ENCODE data around the gene DGLUCY.
"Not testable (repeated sequence)": the region's sequence is repeated elsewhere in the genome, so short reads cannot be mapped to it uniquely, and the experiment has no call there.

The DGLUCY gene, protein sequence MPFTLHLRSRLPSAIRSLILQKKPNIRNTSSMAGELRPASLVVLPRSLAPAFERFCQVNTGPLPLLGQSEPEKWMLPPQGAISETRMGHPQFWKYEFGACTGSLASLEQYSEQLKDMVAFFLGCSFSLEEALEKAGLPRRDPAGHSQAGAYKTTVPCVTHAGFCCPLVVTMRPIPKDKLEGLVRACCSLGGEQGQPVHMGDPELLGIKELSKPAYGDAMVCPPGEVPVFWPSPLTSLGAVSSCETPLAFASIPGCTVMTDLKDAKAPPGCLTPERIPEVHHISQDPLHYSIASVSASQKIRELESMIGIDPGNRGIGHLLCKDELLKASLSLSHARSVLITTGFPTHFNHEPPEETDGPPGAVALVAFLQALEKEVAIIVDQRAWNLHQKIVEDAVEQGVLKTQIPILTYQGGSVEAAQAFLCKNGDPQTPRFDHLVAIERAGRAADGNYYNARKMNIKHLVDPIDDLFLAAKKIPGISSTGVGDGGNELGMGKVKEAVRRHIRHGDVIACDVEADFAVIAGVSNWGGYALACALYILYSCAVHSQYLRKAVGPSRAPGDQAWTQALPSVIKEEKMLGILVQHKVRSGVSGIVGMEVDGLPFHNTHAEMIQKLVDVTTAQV

DNA sequence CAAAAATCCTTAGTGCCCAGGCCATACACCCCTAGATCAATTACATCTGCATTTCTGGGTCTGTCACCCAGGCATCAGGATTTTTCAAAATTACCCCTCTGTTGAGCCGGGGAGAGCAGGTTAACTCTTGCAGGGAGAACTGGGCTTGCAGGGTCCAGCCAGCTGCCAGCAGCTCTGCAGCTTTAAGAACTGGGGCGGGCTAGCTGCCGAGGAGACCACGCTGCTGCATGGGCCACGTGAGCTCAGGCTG, at the start of gene DGLUCY:
Gene DGLUCY (plus strand): TSS at position 245 of the 250 bp plus-strand sequence. CDS start 46,222 bp downstream, outside the sequence.
- DNase-seq, result peak; percentile 91

DNA sequence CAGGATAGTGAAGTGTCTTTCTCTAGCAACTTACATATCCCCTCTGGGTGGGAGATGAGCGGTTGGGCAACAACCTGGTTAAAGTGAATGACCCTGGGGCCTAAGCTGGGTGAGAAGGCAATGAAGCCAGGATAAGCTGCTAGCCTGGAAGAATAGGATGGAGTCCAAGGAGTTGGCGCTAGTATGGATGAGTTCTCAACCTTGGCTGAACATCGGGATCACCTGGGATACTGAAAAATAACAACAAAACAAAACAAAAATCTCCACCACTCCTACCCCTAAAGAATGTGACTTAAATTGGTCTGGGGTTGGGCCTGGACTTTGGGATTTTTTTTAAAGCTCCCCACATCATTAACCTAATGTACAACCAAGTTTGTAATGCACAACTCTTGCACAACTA, 48.6 kb upstream of the DGLUCY start:
- DNase-seq, result no peak

DNA sequence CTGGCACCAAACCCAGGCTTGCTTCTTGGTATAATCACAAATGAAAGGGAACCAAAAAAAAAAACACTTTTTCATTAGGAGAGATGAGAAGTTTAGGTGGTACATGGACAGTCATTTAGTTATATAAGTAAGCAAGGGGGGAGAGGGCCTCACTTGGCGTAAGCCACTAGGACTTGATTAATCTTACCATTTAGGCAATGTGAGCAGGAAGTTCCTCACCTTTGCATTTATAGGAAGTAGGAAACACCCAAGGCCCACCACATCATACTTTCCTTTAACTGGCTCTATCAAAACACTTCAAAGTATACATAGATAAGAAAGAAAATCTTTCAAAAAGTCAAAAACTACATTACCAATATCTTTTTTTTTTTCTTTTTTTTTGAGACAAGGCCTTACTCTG, 46.7 kb upstream of the DGLUCY start:
- no peak for DNase-seq

DNA sequence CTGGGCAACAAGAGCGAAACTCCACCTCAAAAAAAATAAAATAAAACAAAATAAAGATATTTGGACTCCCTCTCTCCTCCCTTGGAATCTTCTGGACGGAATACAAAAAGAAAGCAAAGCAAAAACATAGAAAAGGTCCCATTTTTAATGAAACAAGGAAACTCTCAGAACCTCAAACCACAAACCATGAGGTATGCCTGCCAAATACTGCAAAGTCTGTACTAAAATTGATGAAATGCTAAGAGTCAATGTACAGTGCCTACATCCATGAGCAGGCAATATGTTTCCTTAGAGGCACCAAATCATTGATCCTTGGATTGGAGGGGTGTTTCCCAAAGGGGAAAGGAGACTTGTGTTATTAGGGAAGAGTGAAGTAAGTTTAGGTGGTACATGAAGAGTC, 45.2 kb upstream of the DGLUCY start:
- no peak for DNase-seq

DNA sequence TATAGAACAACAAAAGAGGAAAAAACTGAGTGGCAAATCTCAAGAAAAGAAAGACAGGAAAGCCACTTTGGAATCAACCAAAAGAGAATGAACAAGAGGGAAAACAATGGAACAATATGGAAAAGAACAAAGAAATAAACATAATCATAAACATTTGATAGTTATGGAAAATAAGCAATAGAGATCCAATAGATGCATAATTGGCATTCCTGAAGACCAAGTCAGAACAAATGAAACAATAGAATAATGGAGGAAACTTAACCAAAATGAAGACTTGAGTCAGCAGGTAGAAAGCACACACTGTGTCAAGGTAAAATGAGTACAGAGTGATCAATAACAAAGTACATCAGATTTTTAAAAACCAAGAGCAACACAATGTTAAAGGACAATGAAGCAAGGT, 43.3 kb upstream of the DGLUCY start:
- DNase-seq, result no peak

DNA sequence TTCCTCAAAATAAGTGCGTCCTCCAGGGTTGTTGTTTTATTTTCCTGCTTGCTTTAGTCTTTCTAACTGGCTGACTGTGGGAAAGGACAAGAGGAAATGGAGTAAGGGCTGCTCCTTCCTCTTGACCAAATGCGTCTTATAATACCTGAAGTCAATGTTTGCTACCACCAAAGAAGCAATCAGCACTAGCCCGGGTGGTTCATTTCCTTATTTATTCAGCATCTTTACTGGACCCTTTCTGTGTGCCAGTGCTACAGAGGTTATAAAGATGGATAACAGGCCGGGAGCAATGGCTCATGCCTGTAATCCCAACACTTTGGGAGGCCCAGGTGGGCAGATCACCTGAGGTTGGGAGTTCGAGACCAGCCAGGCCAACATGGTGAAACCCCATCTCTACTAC, 38.3 kb upstream of the DGLUCY start:
- DNase-seq, result no peak

DNA sequence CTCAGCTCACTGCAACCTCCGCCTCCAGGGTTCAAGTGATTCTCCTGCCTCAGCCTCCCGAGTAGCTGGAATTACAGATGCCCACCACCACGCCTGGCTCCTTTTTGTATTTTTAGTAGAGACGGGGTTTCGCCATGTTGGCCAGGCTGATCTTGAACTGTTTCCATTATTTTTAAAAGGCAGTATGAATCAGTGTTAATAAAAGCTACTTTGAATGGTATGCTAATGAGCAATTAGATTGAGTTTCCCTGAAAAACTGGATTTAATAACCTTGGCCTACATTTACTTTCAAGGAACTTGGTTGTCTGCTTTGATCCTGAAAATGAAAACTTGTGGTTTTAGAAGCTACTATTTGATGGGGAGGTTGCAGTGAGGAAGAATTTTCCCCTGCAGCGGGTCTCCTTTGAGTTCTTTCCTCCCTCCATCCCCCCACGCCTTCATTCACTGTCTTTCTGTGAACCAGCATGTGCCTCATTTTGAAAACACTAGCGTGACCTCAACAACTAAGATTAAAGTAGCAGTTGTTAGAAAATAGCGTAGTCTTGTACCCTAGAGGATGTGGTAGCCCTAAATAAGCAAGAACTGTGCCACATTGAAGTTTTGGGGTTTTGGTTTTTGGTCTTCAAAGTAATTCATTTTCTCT, 35.7 kb upstream of the DGLUCY start:
- no peak for DNase-seq

DNA sequence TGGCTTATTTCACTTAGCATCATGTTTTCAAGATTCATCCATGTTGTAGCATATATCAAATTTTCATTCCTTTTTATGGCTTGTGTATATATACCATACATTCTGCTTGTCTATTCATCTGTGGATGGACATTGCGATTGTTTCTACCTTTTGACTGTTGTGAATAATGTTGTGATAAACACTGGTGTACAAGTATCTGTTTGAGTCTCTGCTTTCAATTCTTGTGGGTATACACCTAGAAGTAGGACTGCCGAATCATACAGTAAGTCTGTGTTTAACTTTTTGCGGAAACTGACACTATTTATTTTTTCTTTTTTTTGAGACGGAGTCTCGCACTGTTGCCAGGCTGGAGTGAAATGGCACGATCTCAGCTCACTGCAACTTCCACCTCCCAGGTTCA, 33.8 kb upstream of the DGLUCY start:
- no peak for DNase-seq

DNA sequence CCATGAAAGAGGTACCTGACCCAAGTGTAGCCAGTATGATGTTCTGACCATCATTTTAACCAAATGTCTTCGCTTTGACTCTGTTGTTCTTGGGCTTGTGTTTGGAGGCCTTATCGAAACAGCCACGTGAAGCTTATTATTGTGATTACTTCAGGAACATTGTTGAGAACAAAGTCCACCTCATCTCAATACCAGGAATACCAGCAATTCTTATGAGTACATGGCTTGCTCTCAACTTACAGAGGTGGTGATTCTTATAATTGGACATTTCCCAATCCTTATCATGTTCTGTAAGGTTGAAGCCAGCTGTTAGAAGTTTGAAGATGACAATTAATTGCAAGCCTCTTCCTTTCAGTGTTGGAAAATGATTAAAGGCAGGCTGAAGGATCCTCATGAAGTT, 31.6 kb upstream of the DGLUCY start:
- DNase-seq, result no peak

DNA sequence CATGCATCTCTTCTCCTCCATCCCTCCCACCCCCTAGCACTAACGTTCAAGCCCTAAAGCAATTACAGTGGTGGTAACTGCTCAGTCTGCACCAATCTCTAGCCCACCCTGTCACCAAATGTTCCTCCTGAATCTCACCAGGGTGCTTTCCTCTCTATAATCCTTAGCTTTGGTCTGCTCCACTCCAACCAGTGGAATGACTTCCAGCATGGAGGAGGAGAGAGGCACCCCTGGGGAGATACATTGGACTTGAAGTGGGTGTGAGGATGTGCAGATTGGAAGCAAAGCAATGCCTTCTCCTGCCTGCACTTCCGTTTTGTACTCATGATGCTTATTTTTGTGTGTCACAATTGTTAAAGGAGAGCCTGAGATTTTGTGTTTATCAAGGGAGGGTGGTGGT, 29.4 kb upstream of the DGLUCY start:
- DNase-seq, result no peak

DNA sequence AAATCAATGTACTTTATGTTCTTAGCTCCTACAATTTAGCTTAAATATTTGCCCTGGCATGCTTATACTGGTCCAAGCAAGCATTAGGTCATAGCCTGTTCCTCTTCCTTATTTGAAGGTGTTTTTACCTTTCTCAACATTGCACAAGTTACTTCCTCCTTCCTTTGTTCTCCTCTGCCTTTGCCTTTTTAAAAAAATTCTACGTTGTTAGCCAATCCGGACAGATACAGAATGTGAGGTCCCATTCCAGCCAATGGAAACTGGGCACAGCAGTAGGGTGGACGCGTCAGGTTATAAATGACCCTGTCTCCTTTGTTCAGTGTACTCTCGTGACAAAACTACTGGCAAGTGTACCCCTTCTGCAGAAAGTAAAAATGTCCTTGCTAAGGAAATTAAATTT, 26.4 kb upstream of the DGLUCY start:
- not testable (repeated sequence) for DNase-seq

DNA sequence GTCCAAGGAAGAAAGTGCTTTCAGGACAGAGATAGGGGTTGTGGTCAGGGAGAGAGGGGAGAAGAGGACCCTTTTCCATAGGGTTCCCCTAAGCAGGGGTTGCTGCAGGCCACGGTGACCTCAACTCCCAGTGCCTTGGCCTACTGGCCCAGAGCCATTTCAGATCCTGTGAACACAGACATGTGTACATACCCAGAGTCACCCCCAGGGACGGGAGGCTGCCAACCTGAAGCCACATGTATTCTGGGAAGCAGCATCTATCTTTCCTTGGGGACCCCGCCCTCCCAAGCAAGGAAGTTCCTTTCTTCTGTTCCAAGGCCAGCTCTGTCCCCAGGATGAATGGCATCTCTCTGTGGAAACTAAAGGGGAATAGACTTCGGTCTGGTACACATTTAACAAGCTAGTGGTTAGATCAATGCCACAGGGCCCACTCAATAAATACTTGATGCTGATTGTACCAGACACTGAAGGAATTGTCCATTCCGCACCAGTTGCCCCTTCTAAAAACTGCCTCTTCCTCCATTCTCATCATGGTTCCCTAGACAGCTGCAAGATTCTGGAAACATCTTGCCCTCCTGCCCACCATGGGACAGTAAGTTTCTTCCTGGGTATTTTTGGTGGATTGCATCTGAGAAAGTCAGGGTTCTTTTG, 25.2 kb upstream of the DGLUCY start:
- DNase-seq, result no peak

DNA sequence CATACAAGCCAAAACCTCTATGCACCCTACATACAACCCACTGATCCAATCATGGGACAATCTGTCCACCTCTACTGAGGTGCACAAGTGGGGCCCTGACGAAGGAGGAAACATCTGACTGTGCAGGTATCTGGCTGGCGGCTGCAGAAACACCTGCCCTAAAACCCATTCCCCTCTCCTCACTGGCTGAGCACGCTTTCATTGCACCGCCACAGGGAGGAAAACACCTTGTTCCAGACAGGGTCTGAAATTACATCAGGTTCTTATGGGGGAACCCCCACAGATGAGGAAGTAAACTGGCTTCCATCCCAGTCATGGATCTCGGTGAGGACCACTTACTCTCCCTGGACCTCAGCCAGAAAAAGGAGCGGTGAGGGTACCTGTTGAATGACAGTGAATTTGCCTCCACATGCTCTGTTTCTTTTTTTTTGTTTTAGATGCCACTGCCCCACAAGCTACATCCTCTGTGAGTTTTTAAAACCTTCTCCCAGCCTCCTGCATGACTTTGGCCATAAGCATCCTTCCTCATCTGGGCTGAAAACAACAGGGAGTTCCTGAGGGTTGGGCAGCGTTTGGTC, 23.8 kb upstream of the DGLUCY start:
- no peak for DNase-seq

DNA sequence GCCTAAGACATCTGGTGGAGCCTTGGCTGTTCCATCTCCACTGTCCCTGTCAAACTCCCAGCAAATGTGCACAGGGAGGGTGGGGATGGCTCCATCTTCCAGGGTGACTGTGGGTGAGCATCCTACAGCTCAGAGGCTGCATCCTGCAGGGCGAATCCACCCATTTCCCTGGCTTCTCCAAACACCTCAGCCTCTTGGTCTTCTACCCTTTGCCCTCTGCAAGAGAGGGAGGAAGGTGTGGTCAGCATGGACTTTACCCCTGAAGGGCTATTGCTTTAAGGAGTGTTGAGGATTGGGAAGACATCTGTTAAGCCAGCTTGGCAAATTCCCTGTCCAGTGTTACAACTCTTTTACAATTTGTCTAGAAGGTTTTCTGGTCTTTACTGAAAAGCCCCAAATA, 23.1 kb upstream of the DGLUCY start:
- DNase-seq, result no peak

DNA sequence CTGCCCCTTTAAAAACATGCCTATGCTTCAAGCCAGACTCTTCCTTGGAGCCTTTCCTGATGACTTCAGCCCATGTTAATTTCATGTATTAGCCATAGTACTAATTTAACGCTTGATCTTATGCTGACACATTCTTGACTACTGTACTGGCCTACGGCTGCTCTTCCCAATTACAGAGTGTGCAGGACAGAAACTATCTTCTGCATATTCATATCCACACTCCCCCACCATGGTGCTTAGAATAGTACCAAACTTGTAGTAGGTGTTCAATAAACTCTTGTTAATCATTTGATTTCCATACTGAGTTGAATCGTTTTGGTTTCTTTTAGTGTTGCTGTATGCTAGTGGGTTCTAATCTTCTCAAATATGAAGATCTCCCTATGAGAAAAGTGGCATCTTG, 21.8 kb upstream of the DGLUCY start:
- no peak for DNase-seq

DNA sequence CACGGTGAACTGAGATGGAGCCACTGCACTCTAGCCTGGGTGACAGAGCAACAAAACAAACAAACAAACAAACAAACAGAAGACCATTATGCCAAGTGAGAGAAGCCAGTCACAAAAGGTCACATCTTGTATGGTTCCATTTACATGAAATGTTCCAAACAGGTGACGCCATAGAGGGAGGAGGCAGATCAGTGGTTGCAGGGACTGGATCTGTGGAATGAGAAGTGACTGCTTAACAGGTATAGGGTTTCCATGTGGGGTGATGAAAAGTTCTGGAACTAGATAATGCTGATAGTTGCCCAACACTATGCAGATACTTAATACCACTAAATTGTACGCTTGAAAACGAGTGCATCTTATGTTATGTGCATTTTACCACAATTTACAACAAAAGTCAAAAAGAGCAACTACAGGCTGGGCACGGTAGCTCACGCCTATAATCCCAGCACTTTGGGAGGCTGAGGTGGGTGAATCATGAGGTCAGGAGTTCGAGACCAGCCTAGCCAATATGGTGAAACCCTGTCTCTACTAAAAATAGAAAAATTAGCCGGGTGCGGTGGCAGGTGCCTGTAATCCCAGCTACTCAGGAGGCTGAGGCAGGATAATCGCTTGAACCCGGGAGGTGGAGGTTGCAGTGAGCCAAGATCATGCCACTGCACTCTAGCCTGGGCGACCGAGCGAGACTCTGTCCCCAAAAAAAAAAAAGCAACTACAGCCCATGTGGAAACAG, 20.0 kb upstream of the DGLUCY start:
- DNase-seq, result not testable (repeated sequence)

DNA sequence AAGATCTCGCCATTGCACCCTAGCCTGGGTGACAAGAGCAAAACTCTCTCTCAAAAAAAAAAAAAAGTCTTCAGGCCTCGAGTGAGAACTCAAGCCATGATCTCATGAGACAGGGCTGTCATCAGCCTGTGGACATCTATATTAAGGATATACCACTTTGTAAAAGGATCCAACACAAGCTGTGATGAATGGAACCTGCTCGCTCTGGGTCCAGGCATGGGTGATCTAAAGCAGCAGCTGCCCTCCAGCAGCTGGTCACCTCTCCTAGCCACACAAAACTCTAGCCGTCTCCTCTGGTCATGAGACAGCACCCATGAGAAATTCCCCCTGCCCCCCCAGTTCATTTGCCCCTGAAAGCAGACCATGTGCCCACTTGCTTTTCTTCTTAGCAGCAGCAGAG, 19.1 kb upstream of the DGLUCY start:
- no peak for DNase-seq

DNA sequence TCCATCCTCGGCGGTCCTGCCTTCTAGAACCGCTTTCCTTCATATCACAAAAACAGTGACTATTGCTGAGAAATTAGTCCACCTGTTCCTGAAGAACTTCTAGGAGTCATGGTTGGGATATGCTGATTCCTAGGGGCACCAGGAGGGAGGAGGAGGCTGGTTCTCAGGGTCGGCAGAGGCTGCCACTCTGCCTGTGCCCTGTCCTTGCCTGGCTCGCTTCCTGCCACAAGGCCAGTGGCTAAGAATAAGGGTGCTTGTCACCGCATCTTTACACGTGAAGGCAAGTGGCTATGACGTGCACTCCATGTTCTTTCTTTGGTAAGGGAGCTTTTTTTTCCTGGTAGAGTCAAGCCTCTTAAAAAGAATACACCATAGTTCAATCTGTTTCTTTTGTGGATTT, 18.7 kb upstream of the DGLUCY start:
- DNase-seq, result no peak

DNA sequence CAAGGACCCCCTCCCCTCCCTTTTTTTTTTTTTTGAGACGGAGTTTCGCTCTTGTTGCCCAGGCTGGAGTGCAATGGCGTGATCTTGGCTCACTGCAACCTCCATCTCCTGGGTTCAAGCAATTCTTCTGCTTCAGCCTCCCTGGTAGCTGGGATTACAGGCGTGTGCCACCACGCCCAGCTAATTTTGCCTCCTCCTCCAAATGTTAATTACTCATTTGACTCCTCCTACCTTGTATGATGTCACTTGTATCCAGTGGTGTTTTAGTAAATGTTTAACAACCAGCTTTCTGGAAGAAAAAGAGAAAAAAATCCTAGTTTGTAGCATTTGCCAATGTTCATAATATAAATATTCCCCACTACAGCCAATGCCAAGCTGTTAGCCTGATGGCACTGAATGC, 16.2 kb upstream of the DGLUCY start:
- not testable (repeated sequence) for DNase-seq

DNA sequence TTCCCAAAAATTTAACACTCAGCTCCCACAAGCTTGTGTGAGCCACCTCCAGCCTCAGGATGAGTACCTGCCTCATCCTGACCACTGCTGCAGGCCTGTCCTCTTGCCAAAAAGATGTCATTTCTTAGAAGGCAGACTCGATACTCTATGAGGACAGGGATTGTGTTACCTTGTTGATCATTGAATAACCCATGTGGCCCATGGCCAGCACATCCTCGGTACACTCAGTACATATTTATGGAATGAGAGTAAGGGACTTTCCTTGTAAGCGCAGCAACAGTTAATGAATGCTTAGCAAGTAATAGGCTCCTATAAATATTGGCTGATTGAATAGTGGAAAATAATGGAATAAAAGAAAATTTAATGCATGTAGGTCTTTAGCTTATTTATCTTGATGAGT, 15.3 kb upstream of the DGLUCY start:
- DNase-seq, result no peak

DNA sequence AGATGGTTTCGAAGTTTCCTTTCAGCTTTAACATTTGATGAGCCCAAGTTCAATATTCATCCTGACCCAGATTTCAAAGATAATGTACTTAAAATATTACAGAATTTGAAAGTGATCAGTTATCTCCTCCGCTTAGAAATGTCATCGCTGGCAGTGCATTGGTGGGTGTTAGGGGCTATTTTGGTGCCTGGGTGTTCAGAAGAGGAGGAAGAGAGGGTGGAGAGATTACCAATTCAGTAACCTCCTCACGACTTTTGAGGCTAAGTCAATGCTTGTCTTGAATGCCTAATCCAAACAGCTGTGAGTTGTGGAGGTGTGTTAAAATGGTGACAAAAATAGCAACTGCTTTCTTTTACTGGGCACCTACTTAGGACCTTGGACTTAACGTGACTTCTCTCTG, 13.8 kb upstream of the DGLUCY start:
- DNase-seq, result no peak

DNA sequence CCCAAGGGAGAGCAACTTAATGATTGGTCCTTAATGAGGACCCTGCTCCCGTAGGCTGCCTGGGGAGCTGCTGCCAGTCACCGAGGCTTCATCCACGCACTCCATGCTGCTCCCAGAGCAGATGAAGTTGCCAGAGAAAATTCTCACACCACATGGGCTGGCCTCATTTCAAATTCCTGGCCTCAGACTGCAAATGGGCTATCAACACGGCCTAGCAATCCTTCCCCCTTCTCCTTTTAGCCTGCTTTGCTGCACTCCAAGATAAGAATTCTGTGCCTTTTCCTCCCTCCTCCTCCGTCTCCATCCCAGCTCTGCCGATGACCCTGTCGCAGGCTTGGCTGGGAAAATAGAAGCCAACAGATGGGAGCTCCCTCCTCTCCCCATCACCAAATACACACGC, 10.8 kb upstream of the DGLUCY start:
- no peak for DNase-seq

Measured in NCI-H2107 (cell line).